OCI-LY7 (cell line): Measurements from ENCODE around the gene SLC41A1. TPM values are rescaled to one million over a fixed set of nuclear protein-coding genes. Genes with fewer than 3 reads are reported as not detected.

Experiments used
- BruUV-seq: library from RNA; stranded (reverse); fragments of 400-500 nt; replicated peaks from 2 replicates; lab custom pipeline; 2021; lab: Mats Ljungman, UMichigan
- CTCF ChIA-PET: fragments of 300-600 bp; sonication (Branson Sonifier 250); formaldehyde crosslinking; loops from one replicate; lab custom pipeline; 2022; ENCODE audit warnings: antibody characterized with exemption; ENCODE audit not compliant: unreplicated experiment; lab: Charles Lee
- POLR2A ChIA-PET: fragments of 300-600 bp; sonication (Branson Sonifier 250); formaldehyde crosslinking; loops from one replicate; lab custom pipeline; 2022; ENCODE audit warnings: antibody characterized with exemption; lab: Charles Lee
- DNase-seq: peaks from one replicate; pipeline ENCODE4 v3.0.0-alpha.2; 2015; ENCODE audit warnings: low spot score
- H2AFZ ChIP-seq: fragments of 200-600 bp; sonication (generic), shearing (Covaris generic); 2 replicates; pipeline ENCODE4 v1.6.1; 2014; ENCODE audit warnings: mild to moderate bottlenecking, antibody characterized with exemption, low read length, moderate library complexity
- H3K27ac ChIP-seq: fragments of 200-600 bp; sonication (generic); 2 replicates; pipeline ENCODE4 v1.5.1; 2014; ENCODE audit warnings: mixed run types, low read depth, mild to moderate bottlenecking, moderate library complexity, low read length, inconsistent platforms; ENCODE audit not compliant: poor library complexity, severe bottlenecking
- H3K36me3 ChIP-seq: fragments of 200-600 bp; sonication (generic); 2 replicates; pipeline ENCODE4 v1.6.1; 2014; ENCODE audit warnings: mild to moderate bottlenecking, antibody characterized with exemption, low read length, moderate library complexity, mixed read lengths; ENCODE audit not compliant: insufficient read depth
- H3K4me1 ChIP-seq: fragments of 200-600 bp; sonication (generic); 2 replicates; pipeline ENCODE4 v1.5.1; 2014; ENCODE audit warnings: mild to moderate bottlenecking, low read length; ENCODE audit not compliant: insufficient read depth, poor library complexity, severe bottlenecking
- H3K4me2 ChIP-seq: fragments of 200-600 bp; sonication (generic); 2 replicates; pipeline ENCODE4 v1.6.1; 2014; ENCODE audit warnings: mild to moderate bottlenecking, low read length
- H3K4me3 ChIP-seq: fragments of 200-600 bp; sonication (generic); 2 replicates; pipeline ENCODE4 v1.5.1; 2014; ENCODE audit warnings: mild to moderate bottlenecking, low read depth, low read length; ENCODE audit not compliant: poor library complexity, severe bottlenecking
- H3K79me2 ChIP-seq: fragments of 200-600 bp; sonication (generic); 2 replicates; pipeline ENCODE4 v1.6.1; 2016; ENCODE audit warnings: low read depth, mild to moderate bottlenecking, low read length, moderate library complexity, mixed read lengths; ENCODE audit not compliant: insufficient read depth
- H3K9me2 ChIP-seq: fragments of 200-600 bp; sonication (generic); 2 replicates; pipeline ENCODE4 v1.6.1; 2016; ENCODE audit warnings: mild to moderate bottlenecking, low read length, mixed read lengths; ENCODE audit not compliant: insufficient read depth
- H3K9me3 ChIP-seq: fragments of 200-600 bp; sonication (generic); 2 replicates; pipeline ENCODE4 v1.6.1; 2014; ENCODE audit warnings: mild to moderate bottlenecking, mixed run types, low read length, mixed read lengths
- H4K20me1 ChIP-seq: fragments of 200-600 bp; sonication (generic); 2 replicates; pipeline ENCODE4 v1.6.1; 2014; ENCODE audit warnings: mild to moderate bottlenecking, antibody characterized with exemption, low read length, moderate library complexity, mixed read lengths; ENCODE audit not compliant: insufficient read depth
- CTCF ChIP-seq: fragments of 200-600 bp; sonication (generic); conservative IDR thresholded peaks from 2 replicates; pipeline ENCODE4 v1.5.1; 2014; ENCODE audit warnings: mild to moderate bottlenecking, antibody characterized with exemption, low read length, moderate library complexity, mixed read lengths
- EZH2phosphoT487 ChIP-seq: fragments of 200-600 bp; sonication (generic); IDR thresholded peaks from 2 replicates; pipeline ENCODE4 v1.6.1; 2018; ENCODE audit warnings: low read depth, borderline replicate concordance, mild to moderate bottlenecking, mixed run types, antibody characterized with exemption, low read length, moderate library complexity, mixed read lengths
- intact Hi-C: fragments of 100-400 bp; cut with micrococcal nuclease; formaldehyde crosslinking; loops from one replicate; pipeline ENCODE4 v1.10.0; 2022; ENCODE audit not compliant: unreplicated experiment
- total RNA-seq, 2 experiments: library from RNA; depleted of rRNA in 1 of 2; stranded (reverse); fragments of >200 nt in 1 of 2; shearing (Covaris generic) in 1 of 2; gene quantifications; 2 replicates each; pipeline ENCODE4 v1.2.3, GENCODE V29; 2014 to 2022

Gene SLC41A1
- total RNA-seq, 2 experiments from 2014 or later, result 3.2 to 8.2 TPM

- intact Hi-C loops, result no loop called here
- Histone ChIP-seq H3K9me2 (no peaks in the 10 kb centered on the region), H3K4me2 (no peak overlapping the region), H3K4me3 (no peak overlapping the region), H4K20me1 (no peaks in the 10 kb centered on the region), H3K9me3 (no peaks in the 10 kb centered on the region), H3K27ac (no peak overlapping the region), H2AFZ (no peak overlapping the region), H3K36me3 (no peaks in the 10 kb centered on the region), H3K79me2 (no peaks in the 10 kb centered on the region), H3K4me1 (no peaks in the 10 kb centered on the region)
- TF ChIP-seq CTCF (no peak), EZH2phosphoT487 (no peak)
- POLR2A ChIA-PET, result no interaction called here
- no peak for DNase-seq
- CTCF ChIA-PET, result no interaction called here
- no TSS peak for BruUV-seq
These were observed 27.3 kb upstream of the SLC41A1 start for GRCh38 chr1:205840146-205840923.

GRCh38 chr1:205837382-205837970 is 24.5 kb upstream of the SLC41A1 start:
- Histone ChIP-seq H4K20me1 (no peaks in the 10 kb centered on the region), H2AFZ (no peak overlapping the region), H3K27ac (no peak overlapping the region), H3K4me3 (no peak overlapping the region), H3K9me3 (no peaks in the 10 kb centered on the region), H3K9me2 (no peaks in the 10 kb centered on the region), H3K79me2 (no peaks in the 10 kb centered on the region), H3K36me3 (no peaks in the 10 kb centered on the region), H3K4me1 (no peaks in the 10 kb centered on the region), H3K4me2 (no peak overlapping the region)
- CTCF ChIA-PET, result no interaction called here
- BruUV-seq, result no TSS peak
- intact Hi-C loops, result no loop called here
- TF ChIP-seq CTCF (no peak), EZH2phosphoT487 (no peak)
- DNase-seq, result no peak
- POLR2A ChIA-PET, result interaction anchor here (1.6 kb wide), 1 partner anchor 26 kb away, joined by 3 read pairs; no protein-coding TSS in a partner anchor

- Histone ChIP-seq H3K9me3 (no peaks in the 10 kb centered on the region), H3K36me3 (no peaks in the 10 kb centered on the region), H3K9me2 (no peaks in the 10 kb centered on the region), H3K4me1 (no peaks in the 10 kb centered on the region), H2AFZ (no peak overlapping the region), H3K27ac (no peak overlapping the region), H3K4me3 (no peak overlapping the region), H4K20me1 (no peaks in the 10 kb centered on the region), H3K4me2 (no peak overlapping the region), H3K79me2 (no peaks in the 10 kb centered on the region)
- DNase-seq, result no peak
- intact Hi-C loops, result no loop called here
- BruUV-seq, result no TSS peak
- POLR2A ChIA-PET, result no interaction called here
- no peak for TF ChIP-seq EZH2phosphoT487
- TF ChIP-seq CTCF, result no peak
- CTCF ChIA-PET, result no interaction called here
These were observed 21.8 kb upstream of the SLC41A1 start for GRCh38 chr1:205834751-205835150.
